Neural crest cell (in vitro differentiated cells): ENCODE measurements around the gene SNX10. TPM values are rescaled to one million over a fixed set of nuclear protein-coding genes. Genes with fewer than 3 reads are reported as not detected.

ENCODE experiments used
- DNase-seq: peaks from one replicate; pipeline ENCODE4 v3.0.0; 2021; ENCODE audit warnings: low read depth, mixed read lengths, low spot score
- H3K27ac Mint-ChIP-seq: one replicate; pipeline ENCODE4 v1.8.0; 2021; ENCODE audit warnings: mild to moderate bottlenecking, mixed read lengths; ENCODE audit not compliant: unreplicated experiment
- H3K27me3 Mint-ChIP-seq: 2 replicates; pipeline ENCODE4 v1.8.0; 2021; ENCODE audit warnings: low read depth, mild to moderate bottlenecking, mixed read lengths
- H3K36me3 Mint-ChIP-seq: 2 replicates; pipeline ENCODE4 v1.8.0; 2021; ENCODE audit warnings: low read depth, mild to moderate bottlenecking, mixed read lengths
- H3K4me1 Mint-ChIP-seq: 2 replicates; pipeline ENCODE4 v1.8.0; 2021; ENCODE audit warnings: mixed read lengths
- H3K4me3 Mint-ChIP-seq: one replicate; pipeline ENCODE4 v1.8.0; 2021; ENCODE audit warnings: mild to moderate bottlenecking, mixed read lengths
- H3K9me3 Mint-ChIP-seq: 2 replicates; pipeline ENCODE4 v1.8.0; 2021; ENCODE audit warnings: mixed read lengths
- total RNA-seq: library from RNA; stranded (reverse); gene quantifications from 2 replicates; pipeline ENCODE4 v1.2.1, GENCODE V29; 2021
- TF ChIP-seq, protein P1 (sequence below): fragments of 200-600 bp; sonication (generic); conservative IDR thresholded peaks from 2 replicates; pipeline ENCODE4 v1.5.0; 2021; ENCODE audit warnings: antibody characterized with exemption, mild to moderate bottlenecking

SNX10 gene
- total RNA-seq, 1 donor from 2014 or later = 5.0 TPM

- Mint-ChIP-seq H3K9me3 (no peaks in the 10 kb centered on the region), H3K27ac (no peak overlapping the region), H3K27me3 (no peaks in the 10 kb centered on the region), H3K4me3 (no peak overlapping the region), H3K36me3 (no peaks in the 10 kb centered on the region), H3K4me1 (peaks cover 6% of the 10 kb centered on the region)
- no peak for DNase-seq
- TF ChIP-seq, protein P1, sequence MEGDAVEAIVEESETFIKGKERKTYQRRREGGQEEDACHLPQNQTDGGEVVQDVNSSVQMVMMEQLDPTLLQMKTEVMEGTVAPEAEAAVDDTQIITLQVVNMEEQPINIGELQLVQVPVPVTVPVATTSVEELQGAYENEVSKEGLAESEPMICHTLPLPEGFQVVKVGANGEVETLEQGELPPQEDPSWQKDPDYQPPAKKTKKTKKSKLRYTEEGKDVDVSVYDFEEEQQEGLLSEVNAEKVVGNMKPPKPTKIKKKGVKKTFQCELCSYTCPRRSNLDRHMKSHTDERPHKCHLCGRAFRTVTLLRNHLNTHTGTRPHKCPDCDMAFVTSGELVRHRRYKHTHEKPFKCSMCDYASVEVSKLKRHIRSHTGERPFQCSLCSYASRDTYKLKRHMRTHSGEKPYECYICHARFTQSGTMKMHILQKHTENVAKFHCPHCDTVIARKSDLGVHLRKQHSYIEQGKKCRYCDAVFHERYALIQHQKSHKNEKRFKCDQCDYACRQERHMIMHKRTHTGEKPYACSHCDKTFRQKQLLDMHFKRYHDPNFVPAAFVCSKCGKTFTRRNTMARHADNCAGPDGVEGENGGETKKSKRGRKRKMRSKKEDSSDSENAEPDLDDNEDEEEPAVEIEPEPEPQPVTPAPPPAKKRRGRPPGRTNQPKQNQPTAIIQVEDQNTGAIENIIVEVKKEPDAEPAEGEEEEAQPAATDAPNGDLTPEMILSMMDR = no peak
These were observed 16.1 kb downstream of the SNX10 start for GRCh38 chr7:26307791-26308190.

DNA sequence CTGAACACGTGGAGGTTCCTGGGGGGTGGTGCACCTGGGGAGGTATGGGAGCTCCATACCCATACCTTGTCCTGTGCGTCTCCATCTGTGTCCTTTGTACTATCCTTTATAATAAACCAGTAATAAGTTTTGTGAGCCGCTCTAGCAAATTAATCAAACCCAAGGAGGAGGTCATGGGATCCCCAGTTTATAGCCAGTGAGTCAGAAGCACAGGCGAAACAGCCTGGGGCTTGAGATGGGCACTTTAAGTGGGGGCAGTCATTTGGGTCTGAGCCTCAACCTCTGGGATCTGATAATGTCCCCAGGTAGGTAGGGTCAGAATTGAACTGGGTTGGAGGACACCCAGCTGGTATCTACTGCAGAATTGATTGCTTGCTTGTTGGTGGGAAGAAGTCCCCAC lies 16.9 kb downstream of the SNX10 start:
- no peaks in the 10 kb centered on the region for H3K36me3 Mint-ChIP-seq
- DNase-seq = no peak
- H3K4me3 Mint-ChIP-seq = no peak overlapping the region
- peaks cover 6% of the 10 kb centered on the region for H3K4me1 Mint-ChIP-seq
- no peak overlapping the region for H3K27ac Mint-ChIP-seq
- no peaks in the 10 kb centered on the region for H3K9me3 Mint-ChIP-seq
- no peaks in the 10 kb centered on the region for H3K27me3 Mint-ChIP-seq
- TF ChIP-seq, protein P1 = no peak

- Mint-ChIP-seq H3K9me3 (no peaks in the 10 kb centered on the region), H3K4me3 (no peak overlapping the region), H3K36me3 (no peaks in the 10 kb centered on the region), H3K27me3 (no peaks in the 10 kb centered on the region), H3K27ac (no peak overlapping the region), H3K4me1 (peaks cover 6% of the 10 kb centered on the region)
- DNase-seq = no peak
- TF ChIP-seq, protein P1 = no peak
These were observed 17.4 kb downstream of the SNX10 start for GRCh38 chr7:26309089-26309488.

GRCh38 chr7:26311798-26312197 lies 20.1 kb downstream of the SNX10 start:
- Mint-ChIP-seq H3K27ac (no peak overlapping the region), H3K4me1 (no peaks in the 10 kb centered on the region), H3K9me3 (no peaks in the 10 kb centered on the region), H3K27me3 (no peaks in the 10 kb centered on the region), H3K36me3 (no peaks in the 10 kb centered on the region), H3K4me3 (no peak overlapping the region)
- DNase-seq = no peak
- TF ChIP-seq, protein P1 = no peak

DNA sequence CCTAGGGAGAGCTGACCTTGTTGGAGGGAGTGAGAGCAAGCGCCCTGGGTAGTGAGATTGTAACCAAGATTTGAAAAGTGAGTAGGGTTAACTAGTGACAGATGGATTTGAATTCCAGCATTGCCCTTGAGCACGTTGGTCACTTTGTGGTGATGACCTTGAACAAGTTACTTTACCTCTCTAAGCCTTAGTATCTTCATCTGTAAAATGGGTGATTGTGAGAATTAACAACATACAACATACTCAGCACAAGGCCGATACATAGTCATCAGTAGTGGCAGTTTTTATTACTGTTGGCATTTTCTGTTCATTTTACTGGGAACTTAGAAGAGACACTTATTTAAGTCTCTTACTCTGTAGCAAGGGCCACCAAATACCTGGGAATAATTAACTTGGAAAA lies 25.5 kb downstream of the SNX10 start:
- H3K27me3 Mint-ChIP-seq = no peaks in the 10 kb centered on the region
- no peak overlapping the region for H3K27ac Mint-ChIP-seq
- H3K4me1 Mint-ChIP-seq = no peaks in the 10 kb centered on the region
- H3K36me3 Mint-ChIP-seq = no peaks in the 10 kb centered on the region
- TF ChIP-seq, protein P1 = no peak
- H3K4me3 Mint-ChIP-seq = no peak overlapping the region
- no peak for DNase-seq
- H3K9me3 Mint-ChIP-seq = no peaks in the 10 kb centered on the region

GRCh38 chr7:26318921-26319320 lies 27.3 kb downstream of the SNX10 start:
- Mint-ChIP-seq H3K27ac (no peak overlapping the region), H3K36me3 (no peaks in the 10 kb centered on the region), H3K27me3 (no peaks in the 10 kb centered on the region), H3K9me3 (no peaks in the 10 kb centered on the region), H3K4me1 (no peaks in the 10 kb centered on the region), H3K4me3 (no peak overlapping the region)
- DNase-seq = no peak
- TF ChIP-seq, protein P1 = no peak
